Measurements from ENCODE around the gene MCF2L2.

The MCF2L2 gene

DNA sequence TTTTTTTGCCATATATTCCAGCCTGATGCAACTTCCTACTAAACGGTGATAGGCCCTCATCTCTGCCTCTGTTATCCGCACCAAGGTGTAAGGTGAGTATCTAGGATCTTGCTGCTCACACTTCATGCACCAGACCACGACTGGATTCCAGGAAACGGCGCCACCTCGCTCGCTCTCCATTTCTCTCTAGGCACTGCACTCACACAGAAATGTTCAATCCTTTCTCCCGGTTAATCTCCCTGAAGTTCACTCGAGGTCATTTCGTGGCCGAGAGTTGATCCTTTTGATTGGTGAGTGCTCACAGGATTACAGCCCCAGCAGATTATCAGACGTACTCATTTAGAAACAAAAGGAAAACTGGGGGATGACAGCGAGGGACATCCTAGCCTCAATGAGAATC lies 28.1 kb downstream of the MCF2L2 start:
- no peaks in the 10 kb centered on the region for H3K36me3 ChIP-seq (ENCODE audit: control insufficient read depth in 1 of 2, insufficient read depth in 2 of 2, low read length in 2 of 2)
- no peaks in the 10 kb centered on the region for H3K4me1 ChIP-seq (ENCODE audit: control insufficient read depth in 1 of 2, insufficient read depth in 2 of 2, low read length in 2 of 2)
- no peak overlapping the region for H3K4me3 ChIP-seq (ENCODE audit: low read depth in 1 of 2, low read length in 2 of 2)
- H3K9me3 ChIP-seq (ENCODE audit: control insufficient read depth in 1 of 2, low read length in 2 of 2), result no peaks in the 10 kb centered on the region
- H3K27ac ChIP-seq (ENCODE audit: low read depth, low read length), result no peak overlapping the region
- no peaks in the 10 kb centered on the region for H3K27me3 ChIP-seq (ENCODE audit: control insufficient read depth in 1 of 2, insufficient read depth in 2 of 2, low read length in 2 of 2)
- H3K9ac ChIP-seq (ENCODE audit: low read depth in 1 of 2, low read length in 2 of 2), result no peak overlapping the region

- Histone ChIP-seq H3K9ac (ENCODE audit: low read depth in 1 of 2, low read length in 2 of 2) (no peak overlapping the region), H3K27ac (ENCODE audit: low read depth, low read length) (no peak overlapping the region), H3K27me3 (ENCODE audit: control insufficient read depth in 1 of 2, insufficient read depth in 2 of 2, low read length in 2 of 2) (no peaks in the 10 kb centered on the region), H3K36me3 (ENCODE audit: control insufficient read depth in 1 of 2, insufficient read depth in 2 of 2, low read length in 2 of 2) (no peaks in the 10 kb centered on the region), H3K9me3 (ENCODE audit: control insufficient read depth in 1 of 2, low read length in 2 of 2) (no peaks in the 10 kb centered on the region), H3K4me3 (ENCODE audit: low read depth in 1 of 2, low read length in 2 of 2) (no peak overlapping the region), H3K4me1 (ENCODE audit: control insufficient read depth in 1 of 2, insufficient read depth in 2 of 2, low read length in 2 of 2) (no peaks in the 10 kb centered on the region)
These were observed 31.6 kb downstream of the MCF2L2 start for GRCh38 chr3:183396662-183397391.

DNA sequence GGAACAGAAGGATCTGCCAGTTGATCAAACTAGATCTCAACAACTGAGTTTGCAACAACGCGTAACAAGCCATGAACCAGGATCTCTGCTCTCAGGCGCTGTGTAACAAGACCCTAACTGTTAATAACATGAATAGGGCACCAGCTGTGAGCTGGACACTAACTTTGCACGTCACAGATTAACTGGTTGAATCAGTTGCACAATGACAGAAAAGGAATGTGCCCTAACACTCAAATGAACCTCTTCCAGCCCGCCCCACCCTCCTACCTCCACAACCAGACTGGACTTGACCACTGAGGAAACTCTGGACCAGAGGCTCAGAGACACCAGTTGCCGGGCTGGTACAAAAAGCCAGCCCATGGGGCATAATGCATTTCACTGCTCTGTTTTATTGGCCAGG lies 34.3 kb downstream of the MCF2L2 start:
- Histone ChIP-seq H3K9me3 (ENCODE audit: control insufficient read depth in 1 of 2, low read length in 2 of 2) (no peaks in the 10 kb centered on the region), H3K4me1 (ENCODE audit: control insufficient read depth in 1 of 2, insufficient read depth in 2 of 2, low read length in 2 of 2) (no peaks in the 10 kb centered on the region), H3K27me3 (ENCODE audit: control insufficient read depth in 1 of 2, insufficient read depth in 2 of 2, low read length in 2 of 2) (no peaks in the 10 kb centered on the region), H3K36me3 (ENCODE audit: control insufficient read depth in 1 of 2, insufficient read depth in 2 of 2, low read length in 2 of 2) (no peaks in the 10 kb centered on the region), H3K27ac (ENCODE audit: low read depth, low read length) (no peak overlapping the region), H3K9ac (ENCODE audit: low read depth in 1 of 2, low read length in 2 of 2) (no peak overlapping the region), H3K4me3 (ENCODE audit: low read depth in 1 of 2, low read length in 2 of 2) (no peak overlapping the region)

GRCh38 chr3:183393625-183394024 lies 34.8 kb downstream of the MCF2L2 start:
- H3K36me3 ChIP-seq (ENCODE audit: control insufficient read depth in 1 of 2, insufficient read depth in 2 of 2, low read length in 2 of 2), result no peaks in the 10 kb centered on the region
- H3K9ac ChIP-seq (ENCODE audit: low read depth in 1 of 2, low read length in 2 of 2), result no peak overlapping the region
- no peaks in the 10 kb centered on the region for H3K27me3 ChIP-seq (ENCODE audit: control insufficient read depth in 1 of 2, insufficient read depth in 2 of 2, low read length in 2 of 2)
- no peaks in the 10 kb centered on the region for H3K4me1 ChIP-seq (ENCODE audit: control insufficient read depth in 1 of 2, insufficient read depth in 2 of 2, low read length in 2 of 2)
- H3K27ac ChIP-seq (ENCODE audit: low read depth, low read length), result no peak overlapping the region
- no peak overlapping the region for H3K4me3 ChIP-seq (ENCODE audit: low read depth in 1 of 2, low read length in 2 of 2)
- H3K9me3 ChIP-seq (ENCODE audit: control insufficient read depth in 1 of 2, low read length in 2 of 2), result no peaks in the 10 kb centered on the region

- H3K27me3 ChIP-seq (ENCODE audit: control insufficient read depth in 1 of 2, insufficient read depth in 2 of 2, low read length in 2 of 2), result no peaks in the 10 kb centered on the region
- no peak overlapping the region for H3K27ac ChIP-seq (ENCODE audit: low read depth, low read length)
- no peak overlapping the region for H3K9ac ChIP-seq (ENCODE audit: low read depth in 1 of 2, low read length in 2 of 2)
- no peaks in the 10 kb centered on the region for H3K9me3 ChIP-seq (ENCODE audit: control insufficient read depth in 1 of 2, low read length in 2 of 2)
- H3K4me1 ChIP-seq (ENCODE audit: control insufficient read depth in 1 of 2, insufficient read depth in 2 of 2, low read length in 2 of 2), result no peaks in the 10 kb centered on the region
- no peaks in the 10 kb centered on the region for H3K36me3 ChIP-seq (ENCODE audit: control insufficient read depth in 1 of 2, insufficient read depth in 2 of 2, low read length in 2 of 2)
- no peak overlapping the region for H3K4me3 ChIP-seq (ENCODE audit: low read depth in 1 of 2, low read length in 2 of 2)
These were observed 36.0 kb downstream of the MCF2L2 start for GRCh38 chr3:183392186-183393034.

DNA sequence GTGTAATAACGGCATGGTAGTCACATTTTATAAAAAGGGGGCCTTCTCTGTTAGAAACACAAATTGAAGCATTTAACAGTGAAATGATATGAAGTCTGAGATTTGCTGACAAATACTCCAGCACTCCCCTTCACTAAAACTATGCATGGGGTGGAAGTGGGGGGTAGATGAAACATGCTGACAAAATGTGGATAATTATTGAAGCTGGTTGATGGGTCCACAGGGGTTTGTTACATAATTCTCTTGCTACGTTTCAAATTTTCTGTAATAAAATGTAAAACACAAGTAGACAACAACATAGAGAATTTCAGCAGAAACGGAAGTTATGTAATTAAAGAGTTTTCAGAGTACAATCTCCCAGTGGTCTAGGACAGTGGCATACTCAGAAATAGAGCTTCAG lies 37.0 kb downstream of the MCF2L2 start:
- Histone ChIP-seq H3K4me3 (ENCODE audit: low read depth in 1 of 2, low read length in 2 of 2) (no peak overlapping the region), H3K9ac (ENCODE audit: low read depth in 1 of 2, low read length in 2 of 2) (no peak overlapping the region), H3K36me3 (ENCODE audit: control insufficient read depth in 1 of 2, insufficient read depth in 2 of 2, low read length in 2 of 2) (no peaks in the 10 kb centered on the region), H3K9me3 (ENCODE audit: control insufficient read depth in 1 of 2, low read length in 2 of 2) (no peaks in the 10 kb centered on the region), H3K27ac (ENCODE audit: low read depth, low read length) (no peak overlapping the region), H3K4me1 (ENCODE audit: control insufficient read depth in 1 of 2, insufficient read depth in 2 of 2, low read length in 2 of 2) (no peaks in the 10 kb centered on the region), H3K27me3 (ENCODE audit: control insufficient read depth in 1 of 2, insufficient read depth in 2 of 2, low read length in 2 of 2) (no peaks in the 10 kb centered on the region)

- H3K27me3 ChIP-seq (ENCODE audit: control insufficient read depth in 1 of 2, insufficient read depth in 2 of 2, low read length in 2 of 2), result no peaks in the 10 kb centered on the region
- H3K27ac ChIP-seq (ENCODE audit: low read depth, low read length), result no peak overlapping the region
- H3K4me1 ChIP-seq (ENCODE audit: control insufficient read depth in 1 of 2, insufficient read depth in 2 of 2, low read length in 2 of 2), result no peaks in the 10 kb centered on the region
- H3K36me3 ChIP-seq (ENCODE audit: control insufficient read depth in 1 of 2, insufficient read depth in 2 of 2, low read length in 2 of 2), result no peaks in the 10 kb centered on the region
- H3K9me3 ChIP-seq (ENCODE audit: control insufficient read depth in 1 of 2, low read length in 2 of 2), result no peaks in the 10 kb centered on the region
- no peak overlapping the region for H3K9ac ChIP-seq (ENCODE audit: low read depth in 1 of 2, low read length in 2 of 2)
- H3K4me3 ChIP-seq (ENCODE audit: low read depth in 1 of 2, low read length in 2 of 2), result no peak overlapping the region
These were observed 37.6 kb downstream of the MCF2L2 start for GRCh38 chr3:183390844-183391243.

DNA sequence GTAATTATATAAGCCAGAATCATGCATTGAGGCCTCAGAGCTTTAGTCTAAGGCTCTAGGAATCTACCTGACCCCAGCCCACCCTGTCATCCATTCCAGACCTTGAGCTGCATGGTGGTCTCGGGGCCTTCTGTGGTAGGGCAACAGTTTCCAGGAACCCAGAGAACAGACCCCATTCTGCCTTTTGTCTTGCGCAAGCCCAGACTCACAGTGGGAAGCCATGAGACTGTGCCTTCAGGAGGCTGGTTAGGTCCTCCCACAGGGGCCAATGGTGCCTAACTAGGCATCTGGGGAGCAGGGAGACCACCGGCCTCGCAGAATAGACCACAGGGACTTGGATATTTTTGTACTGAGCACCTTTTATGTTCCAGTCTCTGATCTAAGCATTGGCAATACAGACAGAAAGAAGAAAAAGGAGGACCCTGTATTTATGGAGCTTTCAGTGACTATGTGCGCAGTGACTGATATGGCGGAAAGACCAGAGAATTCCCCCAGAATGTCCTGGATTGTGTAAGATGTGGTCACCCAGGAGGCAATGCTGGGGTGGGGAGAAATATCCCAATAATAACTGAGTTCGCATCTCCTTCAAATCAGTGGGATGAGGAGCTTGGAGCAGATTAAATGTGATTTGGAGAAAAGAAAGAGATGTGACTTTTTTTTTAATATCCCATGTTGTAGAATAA lies 40.1 kb downstream of the MCF2L2 start:
- H3K4me3 ChIP-seq (ENCODE audit: low read depth in 1 of 2, low read length in 2 of 2), result no peak overlapping the region
- H3K4me1 ChIP-seq (ENCODE audit: control insufficient read depth in 1 of 2, insufficient read depth in 2 of 2, low read length in 2 of 2), result peaks cover 0 to 4% of the 10 kb centered on the region in 2 donors
- H3K27me3 ChIP-seq (ENCODE audit: control insufficient read depth in 1 of 2, insufficient read depth in 2 of 2, low read length in 2 of 2), result no peaks in the 10 kb centered on the region
- no peak overlapping the region for H3K27ac ChIP-seq (ENCODE audit: low read depth, low read length)
- no peaks in the 10 kb centered on the region for H3K9me3 ChIP-seq (ENCODE audit: control insufficient read depth in 1 of 2, low read length in 2 of 2)
- no peak overlapping the region for H3K9ac ChIP-seq (ENCODE audit: low read depth in 1 of 2, low read length in 2 of 2)
- H3K36me3 ChIP-seq (ENCODE audit: control insufficient read depth in 1 of 2, insufficient read depth in 2 of 2, low read length in 2 of 2), result no peaks in the 10 kb centered on the region

DNA sequence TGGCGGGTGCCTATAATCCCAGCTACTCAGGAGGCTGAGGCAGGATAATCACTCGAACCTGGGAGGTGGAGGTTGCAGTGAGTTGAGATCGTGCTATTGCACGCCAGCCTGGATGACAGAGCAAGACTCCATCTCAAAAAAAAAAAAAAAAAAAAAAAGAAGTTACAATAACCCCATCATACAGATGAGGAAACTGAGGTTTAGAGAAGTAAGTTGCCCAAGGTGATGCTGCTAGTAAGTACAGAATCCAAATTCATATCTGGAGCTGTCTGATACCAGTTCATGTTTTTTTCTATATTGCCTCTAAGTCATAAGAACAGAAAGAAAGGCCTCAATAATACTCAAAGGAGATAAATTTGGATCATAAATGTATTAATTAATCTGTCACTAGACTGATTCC lies 40.6 kb downstream of the MCF2L2 start:
- Histone ChIP-seq H3K9me3 (ENCODE audit: control insufficient read depth in 1 of 2, low read length in 2 of 2) (no peaks in the 10 kb centered on the region), H3K27ac (ENCODE audit: low read depth, low read length) (no peak overlapping the region), H3K27me3 (ENCODE audit: control insufficient read depth in 1 of 2, insufficient read depth in 2 of 2, low read length in 2 of 2) (no peaks in the 10 kb centered on the region), H3K9ac (ENCODE audit: low read depth in 1 of 2, low read length in 2 of 2) (no peak overlapping the region), H3K4me1 (ENCODE audit: control insufficient read depth in 1 of 2, insufficient read depth in 2 of 2, low read length in 2 of 2) (peaks cover 0 to 4% of the 10 kb centered on the region in 2 donors), H3K4me3 (ENCODE audit: low read depth in 1 of 2, low read length in 2 of 2) (no peak overlapping the region), H3K36me3 (ENCODE audit: control insufficient read depth in 1 of 2, insufficient read depth in 2 of 2, low read length in 2 of 2) (no peaks in the 10 kb centered on the region)

- Histone ChIP-seq H3K4me3 (ENCODE audit: low read depth in 1 of 2, low read length in 2 of 2) (no peak overlapping the region), H3K27me3 (ENCODE audit: control insufficient read depth in 1 of 2, insufficient read depth in 2 of 2, low read length in 2 of 2) (no peaks in the 10 kb centered on the region), H3K9me3 (ENCODE audit: control insufficient read depth in 1 of 2, low read length in 2 of 2) (no peaks in the 10 kb centered on the region), H3K27ac (ENCODE audit: low read depth, low read length) (no peak overlapping the region), H3K9ac (ENCODE audit: low read depth in 1 of 2, low read length in 2 of 2) (no peak overlapping the region), H3K4me1 (ENCODE audit: control insufficient read depth in 1 of 2, insufficient read depth in 2 of 2, low read length in 2 of 2) (peaks cover 0 to 4% of the 10 kb centered on the region in 2 donors), H3K36me3 (ENCODE audit: control insufficient read depth in 1 of 2, insufficient read depth in 2 of 2, low read length in 2 of 2) (no peaks in the 10 kb centered on the region)
These were observed 41.8 kb downstream of the MCF2L2 start for GRCh38 chr3:183386651-183387050.
